Stimulated activated naive CD8-positive, alpha-beta T cell treated with anti-CD3 and anti-CD28 coated beads, Interleukin-15, amount 100 ng/mL, for 72 hours (primary cell): ENCODE results near the gene SHANK3.

Source experiments
- ATAC-seq: fragments of 150-1000 bp; cut with Tn5 transposase; 2 replicates; pipeline ENCODE4 v1.10.0; 2021; ENCODE audit warnings: mild to moderate bottlenecking, moderate library complexity
- DNase-seq, 2 donors: peaks; one replicate each; pipeline ENCODE4 v3.0.0; 2021 to 2022
- H3K27ac Mint-ChIP-seq, 2 donors: one replicate each; pipeline ENCODE4 v1.8.0; 2022; ENCODE audit warnings: mild to moderate bottlenecking in 2 of 2, mixed read lengths in 2 of 2, moderate library complexity in 2 of 2
- H3K27me3 Mint-ChIP-seq: one replicate; pipeline ENCODE4 v1.8.0; 2022; ENCODE audit warnings: mixed read lengths
- H3K4me1 Mint-ChIP-seq: one replicate; pipeline ENCODE4 v1.8.0; 2022; ENCODE audit warnings: mild to moderate bottlenecking, mixed read lengths
- H3K4me3 Mint-ChIP-seq, 2 donors: one replicate each; pipeline ENCODE4 v1.8.0; 2022; ENCODE audit warnings: mild to moderate bottlenecking in 2 of 2, mixed read lengths in 2 of 2, moderate library complexity in 1 of 2
- H3K9me3 Mint-ChIP-seq, 2 donors: one replicate each; pipeline ENCODE4 v1.8.0; 2022; ENCODE audit warnings: mixed read lengths in 2 of 2

Gene SHANK3

GRCh38 chr22:50671641-50672040, 982 bp upstream of the SHANK3 start:
- no peak for ATAC-seq
- Mint-ChIP-seq H3K4me3 (no peak overlapping the region), H3K9me3 (no peaks in the 10 kb centered on the region), H3K27ac (no peak overlapping the region), H3K27me3 (peaks cover 55% of the 10 kb centered on the region), H3K4me1 (peaks cover 33% of the 10 kb centered on the region)
- DNase-seq = no peak

DNA sequence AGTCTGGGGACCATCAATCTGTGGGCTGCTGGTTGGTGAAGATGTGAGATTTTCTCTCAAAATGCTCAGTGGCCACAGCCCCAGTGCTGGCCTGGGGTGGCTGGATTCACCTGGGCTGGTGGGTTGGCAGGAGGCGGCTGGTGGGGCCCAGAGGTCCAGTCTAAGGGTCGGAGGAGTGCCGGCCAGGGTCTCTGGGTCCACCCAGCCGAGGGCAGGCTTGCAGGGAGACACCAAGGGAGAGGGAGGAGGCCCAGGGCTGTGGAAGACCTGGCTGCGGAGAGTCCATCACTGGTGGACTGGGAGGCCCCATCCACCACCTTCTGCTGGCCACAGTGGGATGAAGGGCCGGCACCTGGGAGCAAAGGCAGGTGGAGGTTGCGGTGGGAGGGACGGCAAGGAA, 582 bp upstream of the SHANK3 start:
- peaks cover 58% of the 10 kb centered on the region for H3K27me3 Mint-ChIP-seq

DNA sequence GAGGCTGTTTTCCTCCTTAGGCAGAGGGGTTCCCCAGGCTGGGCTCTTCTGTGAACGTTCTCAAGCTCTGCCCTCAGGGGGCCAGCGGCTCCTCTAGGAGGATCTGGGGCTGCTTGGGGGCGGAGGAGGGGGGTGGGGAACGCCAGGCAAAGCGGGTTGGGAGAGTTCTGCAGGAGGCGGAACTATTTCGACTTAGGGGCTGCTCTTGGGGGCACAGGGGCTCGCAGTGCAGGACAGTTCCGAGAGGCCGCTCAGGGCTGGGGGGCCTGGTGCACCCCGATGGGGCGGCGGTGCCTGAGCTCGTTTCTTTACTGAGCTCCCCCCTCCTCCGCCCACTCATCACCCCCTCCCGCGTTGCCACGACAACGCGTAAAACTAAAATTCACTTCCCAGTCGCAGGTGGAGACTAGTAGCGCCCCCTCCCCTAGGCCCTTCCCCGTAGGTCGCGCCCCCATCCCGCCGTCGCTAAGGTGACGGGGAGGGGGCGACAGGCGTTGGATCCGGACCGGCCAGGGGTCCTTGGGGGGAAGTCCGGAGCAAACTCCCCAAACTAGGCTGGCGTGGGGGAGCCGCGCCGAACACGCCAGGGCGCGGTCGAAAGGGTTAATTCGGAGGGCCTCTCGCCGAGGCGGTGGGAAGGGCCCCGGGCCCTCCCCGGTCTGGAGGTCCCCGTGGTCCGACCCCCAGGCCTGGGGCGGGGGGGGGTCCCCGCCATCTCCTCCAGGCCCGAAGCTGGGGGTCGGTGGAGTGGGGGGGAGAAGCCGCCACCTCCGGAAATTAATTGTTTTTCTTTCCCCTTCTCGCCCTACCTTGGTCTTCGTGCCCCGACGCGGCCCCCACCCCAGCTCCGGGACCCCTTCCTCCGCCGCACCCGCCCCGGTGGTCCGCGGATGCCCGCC, 857 bp downstream of the SHANK3 start:
- Mint-ChIP-seq H3K4me3 (peak overlapping the region; percentile 46 to 74), H3K27me3 (peaks cover 58% of the 10 kb centered on the region), H3K27ac (no peak overlapping the region), H3K9me3 (no peaks in the 10 kb centered on the region), H3K4me1 (peaks cover 33% of the 10 kb centered on the region)
- DNase-seq (no peak), ATAC-seq (peak; percentile 7)

More for the DNA sequence above, 582 bp upstream of the SHANK3 start:
- no peak for ATAC-seq
- no peaks in the 10 kb centered on the region for H3K9me3 Mint-ChIP-seq
- peaks cover 33% of the 10 kb centered on the region for H3K4me1 Mint-ChIP-seq
- DNase-seq = no peak
- no peak overlapping the region for H3K27ac Mint-ChIP-seq
- H3K4me3 Mint-ChIP-seq = no peak overlapping the region

DNA sequence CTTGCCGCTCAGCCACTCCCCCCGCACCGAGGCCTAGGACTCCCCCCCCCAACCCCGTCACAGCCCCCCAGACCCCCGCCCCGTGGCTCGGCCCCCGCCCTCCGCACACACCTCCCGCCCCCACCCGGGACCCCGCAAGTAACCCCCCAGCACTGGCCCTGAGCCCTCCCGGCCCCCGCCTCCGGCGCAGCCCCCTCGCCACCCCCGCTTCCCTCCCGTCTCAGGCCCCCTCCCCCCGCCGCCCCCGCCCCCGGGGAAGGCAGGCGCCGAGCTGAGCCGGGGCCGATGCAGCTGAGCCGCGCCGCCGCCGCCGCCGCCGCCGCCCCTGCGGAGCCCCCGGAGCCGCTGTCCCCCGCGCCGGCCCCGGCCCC, 1.5 kb downstream of the SHANK3 start:
- Mint-ChIP-seq H3K4me3 (peak overlapping the region; percentile 46 to 49), H3K9me3 (no peaks in the 10 kb centered on the region), H3K27me3 (peaks cover 58% of the 10 kb centered on the region), H3K27ac (no peak overlapping the region), H3K4me1 (peaks cover 33% of the 10 kb centered on the region)
- no peak for DNase-seq
- peak; percentile 14 for ATAC-seq

DNA sequence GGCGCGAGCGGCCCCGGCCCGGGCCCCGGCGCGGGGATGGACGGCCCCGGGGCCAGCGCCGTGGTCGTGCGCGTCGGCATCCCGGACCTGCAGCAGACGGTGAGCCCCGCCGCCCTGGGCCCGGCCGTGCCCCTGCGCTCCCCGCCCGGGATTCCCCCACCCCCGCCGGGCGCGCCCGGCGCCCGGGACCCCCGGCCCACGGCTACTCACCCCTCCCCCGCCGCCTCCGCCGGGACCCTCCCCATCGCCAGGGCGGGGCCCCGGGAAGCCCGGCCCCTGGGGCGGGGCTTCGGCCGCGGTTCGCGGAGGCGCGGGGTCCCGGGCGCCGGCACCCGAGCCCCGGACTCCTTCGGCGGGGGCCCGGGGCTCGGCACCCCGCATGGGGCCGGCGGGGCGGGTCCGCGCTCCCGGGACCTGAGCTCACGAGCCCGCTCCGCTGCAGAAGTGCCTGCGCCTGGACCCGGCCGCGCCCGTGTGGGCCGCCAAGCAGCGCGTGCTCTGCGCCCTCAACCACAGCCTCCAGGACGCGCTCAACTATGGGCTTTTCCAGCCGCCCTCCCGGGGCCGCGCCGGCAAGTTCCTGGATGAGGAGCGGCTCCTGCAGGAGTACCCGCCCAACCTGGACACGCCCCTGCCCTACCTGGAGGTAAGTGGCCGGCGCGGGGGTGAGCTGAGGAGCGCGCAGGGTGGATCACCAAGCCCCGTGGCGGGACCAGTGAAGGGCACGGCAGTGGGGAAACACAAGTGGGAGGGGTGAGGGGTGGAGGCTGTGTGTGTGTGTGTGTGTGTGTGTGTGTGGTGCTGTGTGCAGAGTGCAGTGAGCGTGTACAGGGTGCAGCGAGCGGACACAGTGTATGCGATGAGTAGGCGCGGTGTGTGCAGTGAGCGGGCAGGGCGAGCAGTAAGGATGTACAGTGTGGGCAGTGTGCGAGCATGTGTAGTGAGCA, 2.3 kb downstream of the SHANK3 start:
- no peaks in the 10 kb centered on the region for H3K9me3 Mint-ChIP-seq
- ATAC-seq = peak; percentile 61
- DNase-seq = no peak
- H3K27me3 Mint-ChIP-seq = peaks cover 58% of the 10 kb centered on the region
- peaks cover 33% of the 10 kb centered on the region for H3K4me1 Mint-ChIP-seq
- H3K27ac Mint-ChIP-seq = no peak overlapping the region
- H3K4me3 Mint-ChIP-seq = peak overlapping the region; percentile 18 to 70

GRCh38 chr22:50675553-50676179, 3.0 kb downstream of the SHANK3 start:
- Mint-ChIP-seq H3K9me3 (no peaks in the 10 kb centered on the region), H3K4me1 (peaks cover 33% of the 10 kb centered on the region), H3K27me3 (peaks cover 53% of the 10 kb centered on the region), H3K27ac (no peak overlapping the region), H3K4me3 (peak overlapping the region in 1 of 2 donors; percentile 18)
- DNase-seq (no peak), ATAC-seq (peak; percentile 6)

GRCh38 chr22:50676180-50676636, 3.6 kb downstream of the SHANK3 start:
- Mint-ChIP-seq H3K4me1 (peaks cover 32% of the 10 kb centered on the region), H3K27ac (no peak overlapping the region), H3K27me3 (peaks cover 48% of the 10 kb centered on the region), H3K4me3 (no peak overlapping the region), H3K9me3 (no peaks in the 10 kb centered on the region)
- DNase-seq (no peak), ATAC-seq (no peak)

DNA sequence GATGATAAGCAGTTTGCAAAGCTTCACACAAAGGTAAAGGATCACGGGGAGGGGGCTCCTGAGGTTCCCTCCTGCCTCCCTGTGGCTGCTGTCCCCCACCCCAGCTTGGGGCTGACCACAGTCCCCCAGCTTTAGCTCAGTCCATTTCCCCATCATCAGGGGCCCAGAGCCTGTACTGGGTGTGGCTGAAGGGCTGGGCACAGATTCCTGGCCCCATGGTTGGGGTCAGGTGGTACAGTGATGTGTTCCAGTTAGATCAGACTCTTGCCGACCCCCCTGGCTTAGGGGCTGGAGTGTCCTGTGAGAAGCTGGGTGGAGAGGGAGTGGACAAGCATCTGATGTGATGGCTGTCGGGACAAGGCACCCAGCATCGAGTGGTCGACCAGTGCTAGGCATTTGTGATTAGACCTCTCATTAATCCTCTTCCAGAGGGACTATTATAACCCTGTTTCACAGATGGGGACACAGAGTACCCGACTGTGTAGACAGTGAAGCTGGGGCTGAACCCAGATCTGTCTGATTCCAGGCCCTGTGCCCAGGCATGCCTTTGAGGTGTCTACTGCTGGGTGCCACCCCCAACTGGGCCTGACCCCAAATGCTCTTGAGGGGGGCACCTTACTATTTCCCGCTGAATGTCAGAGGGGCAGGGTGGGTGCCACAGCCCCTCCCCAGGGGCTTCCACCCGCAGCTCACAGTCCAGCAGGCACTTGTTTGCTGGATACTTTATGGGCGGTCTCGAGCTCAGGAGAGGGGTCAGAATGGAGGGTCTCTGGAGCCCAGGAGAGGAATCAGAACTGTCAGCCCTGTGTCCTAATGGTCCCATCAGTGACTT, 4.3 kb downstream of the SHANK3 start:
- no peak for DNase-seq
- no peak for ATAC-seq
- Mint-ChIP-seq H3K4me1 (peaks cover 25% of the 10 kb centered on the region), H3K27ac (no peak overlapping the region), H3K4me3 (no peak overlapping the region), H3K27me3 (peaks cover 41% of the 10 kb centered on the region), H3K9me3 (no peaks in the 10 kb centered on the region)

GRCh38 chr22:50677493-50678217, 5.0 kb downstream of the SHANK3 start:
- H3K9me3 Mint-ChIP-seq = no peaks in the 10 kb centered on the region
- no peak overlapping the region for H3K4me3 Mint-ChIP-seq
- H3K27ac Mint-ChIP-seq = no peak overlapping the region
- H3K4me1 Mint-ChIP-seq = peaks cover 17% of the 10 kb centered on the region
- DNase-seq = no peak
- peaks cover 34% of the 10 kb centered on the region for H3K27me3 Mint-ChIP-seq
- ATAC-seq = no peak

DNA sequence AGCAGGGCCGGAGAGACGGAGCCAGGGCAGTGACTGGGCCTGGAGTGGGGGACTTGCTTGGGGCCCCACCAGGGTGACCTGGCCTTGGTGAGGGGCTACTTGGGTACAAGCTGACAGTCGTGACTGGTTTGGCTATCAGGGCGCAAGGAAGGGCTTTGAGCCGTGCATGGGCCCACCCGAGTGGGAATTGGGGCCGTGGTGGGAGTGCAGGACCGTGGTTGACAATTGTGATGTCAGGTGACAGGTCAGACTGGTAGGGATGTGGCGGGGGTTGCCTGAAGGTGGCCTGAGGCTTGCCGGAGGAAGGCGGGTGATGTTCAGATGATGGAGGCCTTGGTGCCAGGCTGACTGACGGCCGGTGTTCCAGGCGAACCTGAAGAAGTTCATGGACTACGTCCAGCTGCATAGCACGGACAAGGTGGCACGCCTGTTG, 5.6 kb downstream of the SHANK3 start:
- peaks cover 28% of the 10 kb centered on the region for H3K27me3 Mint-ChIP-seq
- DNase-seq = no peak
- H3K4me1 Mint-ChIP-seq = peaks cover 12% of the 10 kb centered on the region
- no peaks in the 10 kb centered on the region for H3K9me3 Mint-ChIP-seq
- H3K4me3 Mint-ChIP-seq = no peak overlapping the region
- H3K27ac Mint-ChIP-seq = no peak overlapping the region
- no peak for ATAC-seq

- no peak for ATAC-seq
- H3K4me3 Mint-ChIP-seq = no peak overlapping the region
- DNase-seq = no peak
Observed at GRCh38 chr22:50678651-50679521, 6.3 kb downstream of the SHANK3 start.

DNA sequence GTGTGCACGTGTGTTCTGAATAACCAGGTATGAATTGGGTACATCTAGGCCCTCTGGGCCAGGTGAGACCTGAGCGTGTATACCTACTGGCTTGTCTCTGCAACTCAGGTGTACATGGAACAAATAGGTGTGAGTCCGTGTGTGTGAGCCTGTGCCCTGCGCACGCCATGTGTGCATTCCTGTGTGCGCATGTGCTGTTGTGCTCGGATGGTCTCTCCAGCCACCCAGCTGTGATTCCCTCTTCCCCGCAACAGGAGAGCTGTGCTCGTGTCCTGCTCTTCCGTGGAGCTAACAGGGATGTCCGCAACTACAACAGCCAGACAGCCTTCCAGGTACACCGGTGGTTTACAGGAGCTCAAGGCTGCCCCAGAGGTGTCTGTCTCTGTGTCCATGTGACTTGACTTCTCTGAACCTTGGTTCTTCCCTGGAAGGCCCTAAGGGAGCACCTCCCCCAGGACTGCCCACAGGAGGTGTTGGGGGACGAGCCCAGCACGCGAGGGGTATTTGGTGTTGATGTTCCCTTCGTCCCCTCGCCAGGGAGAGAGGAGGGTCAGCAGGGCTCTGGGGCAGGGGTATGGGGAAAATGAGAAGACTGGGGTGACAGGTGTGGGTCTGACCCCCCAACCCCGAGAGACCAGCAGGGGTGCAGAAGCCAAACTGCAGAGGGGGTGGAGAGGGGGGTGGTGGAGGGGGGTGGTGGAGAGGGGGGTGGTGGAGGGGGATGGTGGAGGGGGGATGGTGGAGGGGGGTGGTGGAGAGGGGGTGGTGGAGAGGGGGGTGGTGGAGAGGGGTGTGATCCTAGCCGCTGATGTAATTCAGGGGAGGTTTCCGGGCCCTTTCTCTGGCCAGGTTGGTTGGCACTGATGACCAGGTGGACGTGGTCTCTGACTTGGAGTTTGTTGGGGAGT, 10.7 kb downstream of the SHANK3 start:
- Mint-ChIP-seq H3K4me1 (no peaks in the 10 kb centered on the region), H3K4me3 (no peak overlapping the region), H3K27ac (peak overlapping the region in 1 of 2 donors; percentile 66)

More at GRCh38 chr22:50678651-50679521, 6.3 kb downstream of the SHANK3 start:
- Mint-ChIP-seq H3K9me3 (no peaks in the 10 kb centered on the region), H3K27ac (no peak overlapping the region), H3K27me3 (peaks cover 23% of the 10 kb centered on the region), H3K4me1 (peaks cover 8% of the 10 kb centered on the region)

More for the DNA sequence above, 10.7 kb downstream of the SHANK3 start:
- ATAC-seq (peak; percentile 68), DNase-seq (no peak)
- no peaks in the 10 kb centered on the region for H3K27me3 Mint-ChIP-seq
- no peaks in the 10 kb centered on the region for H3K9me3 Mint-ChIP-seq
